Osteocyte (in vitro differentiated cells): Measurements from ENCODE around the gene UNC80. TPM values are rescaled to one million over a fixed set of nuclear protein-coding genes. Genes with fewer than 3 reads are reported as not detected.

ENCODE experiments used
- DNase-seq: peaks from one replicate; pipeline ENCODE4 v3.0.0; 2021; ENCODE audit warnings: mixed read lengths; ENCODE audit not compliant: unreplicated experiment; ENCODE audit errors: extremely low spot score
- H3K27ac Mint-ChIP-seq: one replicate; pipeline ENCODE4 v1.8.0; 2021; ENCODE audit warnings: mild to moderate bottlenecking, mixed read lengths; ENCODE audit not compliant: unreplicated experiment
- H3K27me3 Mint-ChIP-seq: one replicate; pipeline ENCODE4 v1.8.0; 2021; ENCODE audit warnings: mixed read lengths; ENCODE audit not compliant: unreplicated experiment
- H3K36me3 Mint-ChIP-seq: one replicate; pipeline ENCODE4 v1.8.0; 2021; ENCODE audit warnings: mixed read lengths; ENCODE audit not compliant: unreplicated experiment
- H3K4me1 Mint-ChIP-seq: one replicate; pipeline ENCODE4 v1.8.0; 2021; ENCODE audit warnings: mixed read lengths; ENCODE audit not compliant: unreplicated experiment
- H3K4me3 Mint-ChIP-seq: one replicate; pipeline ENCODE4 v1.8.0; 2021; ENCODE audit warnings: mild to moderate bottlenecking, moderate library complexity, mixed read lengths; ENCODE audit not compliant: unreplicated experiment
- H3K9me3 Mint-ChIP-seq: one replicate; pipeline ENCODE4 v1.8.0; 2021; ENCODE audit warnings: mixed read lengths; ENCODE audit not compliant: unreplicated experiment
- total RNA-seq: library from RNA; stranded (reverse); gene quantifications from 2 replicates; pipeline ENCODE4 v1.2.1, GENCODE V29; 2021
- TF ChIP-seq, protein P1 (sequence below): fragments of 200-600 bp; sonication (generic); IDR thresholded peaks from 2 replicates; pipeline ENCODE4 v1.5.0; 2021; ENCODE audit warnings: antibody characterized with exemption, mild to moderate bottlenecking, moderate library complexity

Gene UNC80
- total RNA-seq, 1 donor from 2014 or later = not detected

- TF ChIP-seq, protein P1, sequence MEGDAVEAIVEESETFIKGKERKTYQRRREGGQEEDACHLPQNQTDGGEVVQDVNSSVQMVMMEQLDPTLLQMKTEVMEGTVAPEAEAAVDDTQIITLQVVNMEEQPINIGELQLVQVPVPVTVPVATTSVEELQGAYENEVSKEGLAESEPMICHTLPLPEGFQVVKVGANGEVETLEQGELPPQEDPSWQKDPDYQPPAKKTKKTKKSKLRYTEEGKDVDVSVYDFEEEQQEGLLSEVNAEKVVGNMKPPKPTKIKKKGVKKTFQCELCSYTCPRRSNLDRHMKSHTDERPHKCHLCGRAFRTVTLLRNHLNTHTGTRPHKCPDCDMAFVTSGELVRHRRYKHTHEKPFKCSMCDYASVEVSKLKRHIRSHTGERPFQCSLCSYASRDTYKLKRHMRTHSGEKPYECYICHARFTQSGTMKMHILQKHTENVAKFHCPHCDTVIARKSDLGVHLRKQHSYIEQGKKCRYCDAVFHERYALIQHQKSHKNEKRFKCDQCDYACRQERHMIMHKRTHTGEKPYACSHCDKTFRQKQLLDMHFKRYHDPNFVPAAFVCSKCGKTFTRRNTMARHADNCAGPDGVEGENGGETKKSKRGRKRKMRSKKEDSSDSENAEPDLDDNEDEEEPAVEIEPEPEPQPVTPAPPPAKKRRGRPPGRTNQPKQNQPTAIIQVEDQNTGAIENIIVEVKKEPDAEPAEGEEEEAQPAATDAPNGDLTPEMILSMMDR = no peak
- no peak overlapping the region for H3K4me3 Mint-ChIP-seq
- no peaks in the 10 kb centered on the region for H3K4me1 Mint-ChIP-seq
- no peak overlapping the region for H3K27ac Mint-ChIP-seq
- no peak for DNase-seq
- peaks cover 8% of the 10 kb centered on the region for H3K27me3 Mint-ChIP-seq
- no peaks in the 10 kb centered on the region for H3K9me3 Mint-ChIP-seq
- H3K36me3 Mint-ChIP-seq = no peaks in the 10 kb centered on the region
Measured at GRCh38 chr2:209818939-209819338, 47.3 kb downstream of the UNC80 start.

DNA sequence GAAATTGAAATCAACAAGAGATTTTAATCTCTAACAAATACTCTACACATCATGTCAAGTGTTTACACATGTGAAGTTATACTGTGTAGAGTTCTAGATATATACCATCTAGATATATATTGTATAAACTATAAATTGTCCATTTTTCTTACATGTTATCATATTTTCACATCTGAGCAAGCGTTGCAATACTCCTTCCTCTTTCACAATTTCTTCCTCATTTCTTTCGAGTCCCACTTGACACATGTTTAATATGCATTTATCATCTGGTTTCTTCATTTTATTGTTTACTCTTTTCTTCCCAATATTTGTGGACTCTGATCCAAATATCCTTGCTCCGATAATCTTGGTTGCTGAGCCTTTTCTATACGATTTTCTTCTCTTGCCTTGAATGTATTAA, 50.2 kb downstream of the UNC80 start:
- Mint-ChIP-seq H3K27ac (no peak overlapping the region), H3K27me3 (peaks cover 8% of the 10 kb centered on the region), H3K4me3 (no peak overlapping the region)

GRCh38 chr2:209823484-209823883, 51.9 kb downstream of the UNC80 start:
- Mint-ChIP-seq H3K27me3 (peaks cover 8% of the 10 kb centered on the region), H3K36me3 (no peaks in the 10 kb centered on the region), H3K4me3 (no peak overlapping the region), H3K27ac (no peak overlapping the region), H3K9me3 (no peaks in the 10 kb centered on the region), H3K4me1 (no peaks in the 10 kb centered on the region)
- DNase-seq = no peak
- TF ChIP-seq, protein P1 = no peak

More for the DNA sequence above, 50.2 kb downstream of the UNC80 start:
- H3K4me1 Mint-ChIP-seq = no peaks in the 10 kb centered on the region
- no peak for DNase-seq
- TF ChIP-seq, protein P1 = no peak
- no peaks in the 10 kb centered on the region for H3K36me3 Mint-ChIP-seq
- H3K9me3 Mint-ChIP-seq = no peaks in the 10 kb centered on the region

DNA sequence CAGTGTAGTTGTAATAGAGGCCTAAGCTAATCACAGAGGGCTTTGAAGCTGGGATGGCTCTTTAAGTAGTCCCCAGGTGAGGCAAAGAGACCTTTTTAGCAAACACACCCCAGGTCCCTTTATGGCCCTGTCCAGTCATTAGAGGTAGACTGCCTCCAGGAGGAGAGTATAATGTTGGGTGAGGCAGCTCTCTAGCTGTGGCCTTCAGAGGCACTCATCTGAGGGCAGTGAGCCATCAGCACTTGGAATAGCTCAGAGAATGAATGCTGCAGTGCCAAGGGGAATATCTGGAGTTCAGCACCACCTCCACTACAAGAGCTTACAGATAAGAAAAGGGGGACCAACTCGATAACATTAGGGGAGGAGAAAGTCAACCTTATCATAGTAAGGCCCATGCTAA, 52.8 kb downstream of the UNC80 start:
- H3K27ac Mint-ChIP-seq = no peak overlapping the region
- TF ChIP-seq, protein P1 = no peak
- no peaks in the 10 kb centered on the region for H3K9me3 Mint-ChIP-seq
- DNase-seq = no peak
- H3K4me1 Mint-ChIP-seq = no peaks in the 10 kb centered on the region
- H3K27me3 Mint-ChIP-seq = peaks cover 8% of the 10 kb centered on the region
- H3K36me3 Mint-ChIP-seq = no peaks in the 10 kb centered on the region
- H3K4me3 Mint-ChIP-seq = no peak overlapping the region

GRCh38 chr2:209830722-209831465, 59.3 kb downstream of the UNC80 start:
- Mint-ChIP-seq H3K27ac (no peak overlapping the region), H3K9me3 (no peaks in the 10 kb centered on the region), H3K27me3 (peaks cover 2% of the 10 kb centered on the region), H3K4me1 (no peaks in the 10 kb centered on the region), H3K4me3 (no peak overlapping the region), H3K36me3 (no peaks in the 10 kb centered on the region)
- no peak for DNase-seq
- TF ChIP-seq, protein P1 = no peak
